Kasumi-1 (cell line): ENCODE results near the gene MUC15.
"Not testable (repeated sequence)": the region's sequence is repeated elsewhere in the genome, so short reads cannot be mapped to it uniquely, and the experiment has no call there.

Experiments used
- DNase-seq, 2 experiments: peaks; one replicate each; lab custom pipeline; 2025; lab: John Stamatoyannopoulos, UW

The MUC15 gene

DNA sequence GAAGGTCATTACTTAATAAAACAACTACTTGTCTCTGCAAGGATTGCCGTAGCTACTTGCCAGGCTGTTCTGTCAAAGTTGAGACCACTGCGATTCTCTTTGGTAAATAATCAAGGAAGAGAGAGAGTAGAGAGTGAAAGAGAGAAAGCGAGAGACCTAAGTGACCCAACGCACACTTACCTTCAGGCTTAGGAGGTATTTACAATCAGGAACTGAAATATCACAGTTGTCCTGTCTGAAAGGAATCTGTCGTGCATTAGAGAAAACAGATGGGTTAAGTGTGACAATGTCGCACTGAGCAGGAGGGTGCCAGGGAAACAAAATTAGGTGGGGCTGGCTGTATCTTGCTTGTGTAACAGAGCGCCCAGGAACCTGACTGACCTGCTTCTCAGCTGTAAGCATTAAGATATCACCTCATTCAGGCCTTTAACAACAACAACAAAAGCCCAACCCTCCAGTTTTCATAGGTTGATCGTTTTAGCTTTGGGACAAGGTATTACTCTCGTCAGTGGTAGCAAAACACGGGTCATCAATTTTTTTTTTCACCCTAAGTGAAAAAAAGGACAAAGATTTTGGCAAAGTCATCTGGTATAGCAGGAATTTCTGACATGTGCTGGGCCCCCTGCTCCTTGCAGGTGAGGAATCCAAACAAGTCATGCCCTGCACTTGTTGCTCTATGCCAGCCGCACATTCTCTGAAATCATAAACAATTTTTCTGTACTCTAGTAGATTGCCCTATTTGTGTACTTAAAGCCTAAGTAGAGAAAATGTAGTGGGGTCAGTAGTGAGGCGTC lies at the start of gene MUC15:
TSS of gene MUC15 (minus strand) at position 403 of the 794 bp plus-strand sequence. CDS start 5,169 bp downstream, outside the sequence.
- no peak for DNase-seq

- no peak for DNase-seq
These were observed 49.1 kb upstream of the MUC15 start for GRCh38 chr11:26621132-26621531.

- DNase-seq: no peak
These were observed 48.4 kb upstream of the MUC15 start for GRCh38 chr11:26620282-26621045.

GRCh38 chr11:26618441-26618840 lies 46.4 kb upstream of the MUC15 start:
- no peak for DNase-seq

GRCh38 chr11:26613759-26614158 lies 41.7 kb upstream of the MUC15 start:
- DNase-seq: no peak

DNA sequence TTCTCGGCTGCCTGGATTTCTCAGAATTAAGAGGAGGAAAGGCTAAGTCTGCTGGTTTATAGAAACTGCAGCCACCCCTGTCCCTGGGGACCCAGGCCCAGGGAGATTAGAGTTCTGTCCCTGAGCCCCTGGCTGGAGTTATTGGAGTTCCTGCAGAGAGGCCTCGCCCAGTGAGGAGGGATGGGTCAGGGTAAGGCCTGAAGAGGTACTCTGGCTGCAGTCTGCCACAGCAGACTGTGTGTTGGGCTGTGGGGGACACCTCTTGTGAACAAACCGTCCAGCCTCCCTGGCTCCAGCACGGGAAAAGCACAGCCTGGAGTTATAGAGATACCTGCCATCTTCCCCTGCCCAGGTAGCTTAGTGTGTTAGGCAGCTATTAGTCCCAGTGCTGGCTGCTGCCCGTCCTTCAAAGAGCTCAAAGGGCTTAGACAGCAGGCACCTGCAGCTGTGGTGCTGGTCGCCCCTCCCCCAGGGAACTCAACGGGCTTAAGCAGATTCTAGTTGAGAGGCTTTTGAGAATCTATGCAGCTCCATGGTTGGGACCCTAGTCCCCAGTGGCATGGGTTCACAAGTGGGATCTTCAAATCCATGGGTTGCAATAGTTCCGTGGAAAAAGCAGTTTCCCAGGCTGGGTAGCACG lies 36.6 kb upstream of the MUC15 start:
- no peak for DNase-seq

- DNase-seq: no peak
These were observed 35.9 kb upstream of the MUC15 start for GRCh38 chr11:26607725-26608506.

- no peak for DNase-seq
These were observed 27.9 kb upstream of the MUC15 start for GRCh38 chr11:26599876-26600434.

DNA sequence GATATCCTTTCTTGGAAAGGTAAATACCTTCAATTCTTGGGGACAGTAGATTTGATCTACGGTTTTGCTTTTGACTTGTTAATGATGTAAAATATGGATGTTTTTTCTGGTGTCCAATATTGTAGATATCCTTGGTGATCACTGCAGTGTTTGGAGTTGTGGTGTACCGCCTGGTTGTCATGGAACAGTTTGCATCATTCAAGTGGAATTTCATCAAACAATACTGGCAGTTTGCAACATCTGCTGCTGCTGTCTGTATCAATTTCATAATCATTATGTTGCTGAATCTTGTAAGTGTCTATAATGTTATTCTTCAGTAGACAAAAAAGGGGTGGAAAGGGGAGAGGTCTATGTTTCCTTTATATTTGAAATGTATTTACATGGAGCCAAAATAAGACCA lies 27.4 kb upstream of the MUC15 start:
- DNase-seq: no peak

DNA sequence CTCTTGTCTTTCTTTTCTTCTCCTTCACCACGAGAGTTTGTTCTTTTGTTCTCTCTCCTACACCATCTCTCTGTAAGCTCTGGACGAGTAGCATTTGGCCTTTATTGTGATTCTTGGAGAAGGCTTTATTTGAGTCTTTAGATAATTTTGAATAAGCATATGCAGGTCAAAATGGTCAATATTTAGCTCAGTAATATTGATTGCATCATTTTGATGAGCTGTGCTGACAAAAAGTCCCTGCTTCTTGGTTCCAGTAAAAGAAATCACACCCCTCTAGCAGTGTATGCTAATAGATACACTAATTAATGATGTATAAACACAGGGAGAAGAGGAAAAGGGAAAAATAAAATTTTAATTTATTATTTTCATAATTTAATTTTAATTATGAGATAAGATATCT lies 25.8 kb upstream of the MUC15 start:
- DNase-seq: no peak

- not testable (repeated sequence) for DNase-seq
These were observed 25.1 kb upstream of the MUC15 start for GRCh38 chr11:26597049-26597689.

- DNase-seq: peak; percentile 37 to 66
These were observed 23.3 kb upstream of the MUC15 start for GRCh38 chr11:26595207-26595865.

GRCh38 chr11:26593691-26594090 lies 21.6 kb upstream of the MUC15 start:
- no peak for DNase-seq

DNA sequence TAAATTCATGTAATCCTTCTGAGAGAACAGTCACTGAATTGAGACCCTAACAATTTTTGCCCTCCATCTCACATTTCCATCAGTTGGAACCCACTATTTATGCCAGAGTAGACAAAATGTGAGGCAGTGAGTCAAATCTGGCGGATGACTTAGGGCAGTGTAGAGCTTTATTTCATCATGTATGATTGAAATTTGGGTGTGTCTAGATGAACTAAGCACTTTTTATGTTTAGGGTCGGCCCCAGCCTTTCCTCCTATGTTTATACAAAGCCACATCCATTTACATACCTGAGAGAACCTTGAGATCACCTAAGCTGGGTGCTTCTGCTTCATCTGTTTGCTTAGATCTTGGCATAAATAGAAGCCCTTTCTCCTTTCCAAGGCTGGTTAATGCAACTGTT lies 15.0 kb upstream of the MUC15 start:
- no peak for DNase-seq

DNA sequence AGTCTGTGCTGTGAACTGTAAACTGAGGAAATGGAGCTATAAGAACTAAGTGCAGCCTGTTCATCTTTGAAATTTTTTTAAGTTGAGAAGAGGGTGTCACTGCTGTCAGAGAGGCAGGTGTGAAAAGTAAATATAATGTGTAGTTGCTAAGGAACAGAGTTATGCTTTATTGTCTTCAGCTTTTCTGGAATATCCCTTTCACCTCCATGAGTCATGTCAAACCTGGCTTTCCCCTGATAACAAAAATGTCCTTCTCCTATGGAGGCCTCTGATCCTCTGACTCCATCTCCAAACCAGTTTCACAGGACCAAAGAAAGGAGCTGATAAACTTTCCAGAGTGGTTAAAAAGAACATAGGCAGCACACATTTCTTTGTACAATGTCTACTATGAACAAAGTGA lies 12.8 kb upstream of the MUC15 start:
- DNase-seq: no peak

DNA sequence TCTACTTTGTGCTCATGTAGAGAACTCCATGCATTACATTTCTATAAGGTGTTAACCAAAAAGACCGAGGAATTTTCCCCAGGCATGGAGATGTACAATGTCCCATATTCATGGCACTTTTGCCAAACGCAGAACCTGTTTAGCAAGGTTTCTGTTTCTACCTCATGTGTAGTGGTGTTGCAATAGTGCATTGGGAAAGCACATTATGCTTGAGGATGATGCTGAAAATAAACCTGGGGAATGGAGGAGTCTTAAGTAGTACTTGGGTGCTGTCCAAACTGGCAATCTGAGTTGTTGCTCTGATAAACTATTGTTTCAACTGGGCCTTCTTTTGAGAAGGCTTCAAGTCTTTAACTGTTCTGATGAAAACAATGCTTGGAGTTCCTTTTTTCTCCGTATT lies 11.5 kb upstream of the MUC15 start:
- DNase-seq: no peak

GRCh38 chr11:26580929-26581328 lies 8.9 kb upstream of the MUC15 start:
- DNase-seq: no peak

DNA sequence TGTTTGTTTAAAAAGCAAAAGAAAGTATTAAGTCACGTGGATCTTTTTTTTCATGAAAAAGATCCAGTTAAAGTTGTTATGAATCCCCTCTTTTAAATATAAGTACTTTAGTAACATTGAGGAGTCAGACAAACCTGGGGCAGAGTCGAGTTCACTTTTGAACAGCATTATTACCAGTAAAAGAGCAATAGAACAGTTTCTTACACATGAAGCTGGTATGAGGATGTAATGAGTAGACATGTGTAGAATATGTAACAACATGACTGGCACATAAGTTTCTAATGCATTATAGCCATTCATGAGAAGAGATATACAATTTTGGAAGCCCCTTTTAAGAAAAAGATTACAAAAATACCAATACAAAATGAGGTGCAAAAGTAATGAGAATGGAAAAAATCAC lies 7.6 kb upstream of the MUC15 start:
- DNase-seq: no peak

- DNase-seq: no peak
These were observed 7.1 kb upstream of the MUC15 start for GRCh38 chr11:26578998-26579661.

- DNase-seq: no peak
These were observed 3.9 kb upstream of the MUC15 start for GRCh38 chr11:26575946-26576345.
